GM19193 (cell line): ENCODE data around the gene COX5A.

Experiments
- POLR2A ChIP-seq: IDR thresholded peaks from 4 replicates; pipeline ENCODE4 v1.6.1; 2011; ENCODE audit not compliant: insufficient read depth, insufficient read length; ENCODE audit errors: extremely low read depth

COX5A gene

GRCh38 chr15:74937590-74938371, at the start of gene COX5A:
COX5A (minus strand) TSS chr15:74938073; CDS start chr15:74938014, 59 bp downstream.
- TF ChIP-seq POLR2A = peak; percentile 85

GRCh38 chr15:74983725-74984231, 45.9 kb upstream of the COX5A start:
- no peak for TF ChIP-seq POLR2A

GRCh38 chr15:74982183-74982582, 44.3 kb upstream of the COX5A start:
- TF ChIP-seq POLR2A = no peak

GRCh38 chr15:74978503-74978902, 40.6 kb upstream of the COX5A start:
- no peak for TF ChIP-seq POLR2A

GRCh38 chr15:74978077-74978476, 40.2 kb upstream of the COX5A start:
- no peak for TF ChIP-seq POLR2A

- no peak for TF ChIP-seq POLR2A
Observed at GRCh38 chr15:74977599-74977998, 39.7 kb upstream of the COX5A start.

- no peak for TF ChIP-seq POLR2A
Observed at GRCh38 chr15:74976159-74976558, 38.3 kb upstream of the COX5A start.

GRCh38 chr15:74967670-74968069, 29.8 kb upstream of the COX5A start:
- TF ChIP-seq POLR2A = no peak

- TF ChIP-seq POLR2A = no peak
Observed at GRCh38 chr15:74964794-74965193, 26.9 kb upstream of the COX5A start.

GRCh38 chr15:74963213-74963612, 25.3 kb upstream of the COX5A start:
- no peak for TF ChIP-seq POLR2A

GRCh38 chr15:74962671-74963070, 24.8 kb upstream of the COX5A start:
- TF ChIP-seq POLR2A = no peak

- no peak for TF ChIP-seq POLR2A
Observed at GRCh38 chr15:74962219-74962618, 24.3 kb upstream of the COX5A start.

GRCh38 chr15:74961616-74962015, 23.7 kb upstream of the COX5A start:
- no peak for TF ChIP-seq POLR2A

- no peak for TF ChIP-seq POLR2A
Observed at GRCh38 chr15:74960995-74961588, 23.2 kb upstream of the COX5A start.

- no peak for TF ChIP-seq POLR2A
Observed at GRCh38 chr15:74960286-74960685, 22.4 kb upstream of the COX5A start.

GRCh38 chr15:74959586-74959939, 21.7 kb upstream of the COX5A start:
- no peak for TF ChIP-seq POLR2A
